Fibroblast of pulmonary artery (primary cell): Measurements from ENCODE around the gene OR4X2.
"Not testable (repeated sequence)": the region's sequence is repeated elsewhere in the genome, so short reads cannot be mapped to it uniquely, and the experiment has no call there.

ENCODE experiments used
- DNase-seq: peaks from one replicate; pipeline ENCODE4 v3.0.0-alpha.2; 2010; ENCODE audit warnings: low read depth
- H3K4me3 ChIP-seq: replicated peaks from 2 replicates; pipeline ENCODE4 v1.5.1; 2011; ENCODE audit warnings: low read depth, mild to moderate bottlenecking, control low read depth, low read length, moderate library complexity
- CTCF ChIP-seq: IDR thresholded peaks from 2 replicates; pipeline ENCODE4 v1.5.1; 2011; ENCODE audit warnings: mild to moderate bottlenecking, control low read depth, low read length, inconsistent platforms; ENCODE audit errors: missing control alignments

The OR4X2 gene

GRCh38 chr11:48244804-48245203 lies at the start of gene OR4X2:
OR4X2 (plus strand) TSS chr11:48245104; CDS start chr11:48245104, 0 bp downstream.
- H3K4me3 ChIP-seq: no peak within 1 kb of the TSS
- no peak for DNase-seq
- TF ChIP-seq CTCF: no peak

GRCh38 chr11:48207881-48208280 lies 37.0 kb upstream of the OR4X2 start:
- TF ChIP-seq CTCF: no peak
- no peak overlapping the region for H3K4me3 ChIP-seq
- DNase-seq: no peak

GRCh38 chr11:48210052-48210451 lies 34.9 kb upstream of the OR4X2 start:
- peak; percentile 4 for DNase-seq
- TF ChIP-seq CTCF: peak; percentile 25
- H3K4me3 ChIP-seq: no peak overlapping the region

GRCh38 chr11:48216510-48216909 lies 28.4 kb upstream of the OR4X2 start, which contains the start of gene OR4B1:
OR4B1 (plus strand) TSS chr11:48216810; CDS start chr11:48216810, 0 bp downstream.
- no peak for TF ChIP-seq CTCF
- H3K4me3 ChIP-seq: no peak within 1 kb of the TSS
- DNase-seq: no peak

GRCh38 chr11:48228761-48229160 lies 16.1 kb upstream of the OR4X2 start:
- no peak overlapping the region for H3K4me3 ChIP-seq
- no peak for DNase-seq
- no peak for TF ChIP-seq CTCF

GRCh38 chr11:48230057-48230456 lies 14.8 kb upstream of the OR4X2 start:
- DNase-seq, H3K4me3 ChIP-seq: not testable (repeated sequence)

GRCh38 chr11:48237727-48238126 lies 7.2 kb upstream of the OR4X2 start:
- TF ChIP-seq CTCF: no peak
- H3K4me3 ChIP-seq: no peak overlapping the region
- no peak for DNase-seq

GRCh38 chr11:48242501-48242900 lies 2.4 kb upstream of the OR4X2 start:
- DNase-seq: no peak
- H3K4me3 ChIP-seq: no peak overlapping the region
- no peak for TF ChIP-seq CTCF
